Activated CD8-positive, alpha-beta T cell treated with anti-CD3 and anti-CD28 coated beads for 36 hours (primary cell): ENCODE results near the gene ZDHHC18. TPM values are rescaled to one million over a fixed set of nuclear protein-coding genes. Genes with fewer than 3 reads are reported as not detected.

Experiments
- ATAC-seq: fragments of 200-7000 bp; cut with Tn5 transposase; one replicate; pipeline ENCODE4 v1.10.0; 2021; ENCODE audit warnings: mild to moderate bottlenecking, moderate library complexity
- CTCF ChIA-PET: fragments of 350-600 bp; sonication (Branson Sonifier 250); formaldehyde crosslinking; loops from one replicate; lab custom pipeline; 2021; ENCODE audit warnings: antibody characterized with exemption; lab: Charles Lee
- POLR2A ChIA-PET: fragments of 350-600 bp; sonication (Branson Sonifier 250); formaldehyde crosslinking; loops from one replicate; lab custom pipeline; 2021; ENCODE audit warnings: antibody characterized with exemption; lab: Charles Lee
- DNase-seq: peaks from one replicate; pipeline ENCODE4 v3.0.0-alpha.2; 2020
- H3K27ac Mint-ChIP-seq: one replicate; pipeline ENCODE4 v1.8.0; 2021; ENCODE audit warnings: mild to moderate bottlenecking, mixed read lengths
- H3K27me3 Mint-ChIP-seq: one replicate; pipeline ENCODE4 v1.8.0; 2021; ENCODE audit warnings: mixed read lengths
- H3K36me3 Mint-ChIP-seq: one replicate; pipeline ENCODE4 v1.8.0; 2021; ENCODE audit warnings: low read depth, mixed read lengths
- H3K4me1 Mint-ChIP-seq: one replicate; pipeline ENCODE4 v1.8.0; 2021; ENCODE audit warnings: low read depth, mixed read lengths
- H3K4me3 Mint-ChIP-seq: one replicate; pipeline ENCODE4 v1.8.0; 2021; ENCODE audit warnings: mild to moderate bottlenecking, moderate library complexity, mixed read lengths
- H3K9me3 Mint-ChIP-seq: one replicate; pipeline ENCODE4 v1.8.0; 2021; ENCODE audit warnings: mixed read lengths
- intact Hi-C: fragments of 100-400 bp; cut with micrococcal nuclease; formaldehyde crosslinking; loops from one replicate; pipeline ENCODE4 v1.10.0; 2022
- total RNA-seq, 2 experiments: library from RNA; stranded (reverse); gene quantifications; one replicate each; pipeline ENCODE4 v1.2.3, GENCODE V29; 2021
- TF ChIP-seq, protein P1 (sequence below): fragments of 200-600 bp; IDR thresholded peaks from one replicate; pipeline ENCODE4 v1.8.0; 2022; ENCODE audit warnings: antibody characterized with exemption, mild to moderate bottlenecking

The ZDHHC18 gene
- total RNA-seq, 2 experiments from 2014 or later = 55.0 to 61.3 TPM

GRCh38 chr1:26900815-26901511 is 74.5 kb downstream of the ZDHHC18 start:
- H3K27me3 Mint-ChIP-seq = no peaks in the 10 kb centered on the region
- no peaks in the 10 kb centered on the region for H3K9me3 Mint-ChIP-seq
- ChIA-PET CTCF (interaction anchor here (0.9 to 3.5 kb wide), 7 partner anchors 11 to 143 kb away, joined by 3 to 11 read pairs (median 4); partner anchors contain the start of genes GPN2, PIGV and SFN), POLR2A (interaction anchor here (0.6 to 6.0 kb wide), 15 partner anchors 8 to 871 kb away, joined by 3 to 91 read pairs (median 3); partner anchors contain the start of genes GPN2, NR0B2, NUDC and STX12)
- ATAC-seq (no peak), DNase-seq (no peak)
- peak overlapping the region; percentile 93 for H3K4me3 Mint-ChIP-seq
- peak overlapping the region; percentile 100 for H3K27ac Mint-ChIP-seq
- intact Hi-C loops = loop anchor here (2.0 kb wide), 1 partner anchor 14 kb away; no protein-coding TSS in a partner anchor
- peaks cover 6% of the 10 kb centered on the region for H3K36me3 Mint-ChIP-seq
- TF ChIP-seq, protein P1, sequence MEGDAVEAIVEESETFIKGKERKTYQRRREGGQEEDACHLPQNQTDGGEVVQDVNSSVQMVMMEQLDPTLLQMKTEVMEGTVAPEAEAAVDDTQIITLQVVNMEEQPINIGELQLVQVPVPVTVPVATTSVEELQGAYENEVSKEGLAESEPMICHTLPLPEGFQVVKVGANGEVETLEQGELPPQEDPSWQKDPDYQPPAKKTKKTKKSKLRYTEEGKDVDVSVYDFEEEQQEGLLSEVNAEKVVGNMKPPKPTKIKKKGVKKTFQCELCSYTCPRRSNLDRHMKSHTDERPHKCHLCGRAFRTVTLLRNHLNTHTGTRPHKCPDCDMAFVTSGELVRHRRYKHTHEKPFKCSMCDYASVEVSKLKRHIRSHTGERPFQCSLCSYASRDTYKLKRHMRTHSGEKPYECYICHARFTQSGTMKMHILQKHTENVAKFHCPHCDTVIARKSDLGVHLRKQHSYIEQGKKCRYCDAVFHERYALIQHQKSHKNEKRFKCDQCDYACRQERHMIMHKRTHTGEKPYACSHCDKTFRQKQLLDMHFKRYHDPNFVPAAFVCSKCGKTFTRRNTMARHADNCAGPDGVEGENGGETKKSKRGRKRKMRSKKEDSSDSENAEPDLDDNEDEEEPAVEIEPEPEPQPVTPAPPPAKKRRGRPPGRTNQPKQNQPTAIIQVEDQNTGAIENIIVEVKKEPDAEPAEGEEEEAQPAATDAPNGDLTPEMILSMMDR = no peak
- peaks cover 34% of the 10 kb centered on the region for H3K4me1 Mint-ChIP-seq

Other genes starting within 250 kb of the ZDHHC18 start
- 10 to 100 TPM; 82.4 to 84.9 TPM for gene ARID1A, start 130.7 kb upstream of the ZDHHC18 start, total RNA-seq
- gene PIGV, start 38.7 kb upstream of the ZDHHC18 start, total RNA-seq = 10 to 100 TPM; 21.2 to 23.9 TPM
- under 1 TPM; 0.47 to 0.59 TPM for gene SFN, start 36.5 kb downstream of the ZDHHC18 start, total RNA-seq
- 10 to 100 TPM; 45.9 to 47.9 TPM for gene GPN2, start 63.6 kb downstream of the ZDHHC18 start, total RNA-seq
- 1 to 10 TPM; 8.7 to 9.6 TPM for gene GPATCH3, start 73.8 kb downstream of the ZDHHC18 start, total RNA-seq
- not detected for gene NR0B2, start 87.3 kb downstream of the ZDHHC18 start, total RNA-seq
- 100 to 1,000 TPM in 1 of 2 experiments, 10 to 100 TPM in 1; 97.0 to 103 TPM for gene NUDC, start 95.1 kb downstream of the ZDHHC18 start, total RNA-seq
- gene KDF1, start 133.8 kb downstream of the ZDHHC18 start, total RNA-seq = under 1 TPM; 0.18 to 0.27 TPM
- under 1 TPM; 0.16 to 0.38 TPM for gene TRNP1, start 167.0 kb downstream of the ZDHHC18 start, total RNA-seq
- not detected for gene TENT5B, start 186.2 kb downstream of the ZDHHC18 start, total RNA-seq